Activated gamma-delta T cell treated with anti-CD3 and anti-CD28 coated beads, Interleukin-2, amount 50 U/mL, for 16 hours (primary cell): ENCODE measurements around the gene DISP2.

ENCODE experiments used
- DNase-seq: peaks from one replicate; pipeline ENCODE4 v3.0.0-alpha.2; 2020; ENCODE audit warnings: low read depth

Gene DISP2

DNA sequence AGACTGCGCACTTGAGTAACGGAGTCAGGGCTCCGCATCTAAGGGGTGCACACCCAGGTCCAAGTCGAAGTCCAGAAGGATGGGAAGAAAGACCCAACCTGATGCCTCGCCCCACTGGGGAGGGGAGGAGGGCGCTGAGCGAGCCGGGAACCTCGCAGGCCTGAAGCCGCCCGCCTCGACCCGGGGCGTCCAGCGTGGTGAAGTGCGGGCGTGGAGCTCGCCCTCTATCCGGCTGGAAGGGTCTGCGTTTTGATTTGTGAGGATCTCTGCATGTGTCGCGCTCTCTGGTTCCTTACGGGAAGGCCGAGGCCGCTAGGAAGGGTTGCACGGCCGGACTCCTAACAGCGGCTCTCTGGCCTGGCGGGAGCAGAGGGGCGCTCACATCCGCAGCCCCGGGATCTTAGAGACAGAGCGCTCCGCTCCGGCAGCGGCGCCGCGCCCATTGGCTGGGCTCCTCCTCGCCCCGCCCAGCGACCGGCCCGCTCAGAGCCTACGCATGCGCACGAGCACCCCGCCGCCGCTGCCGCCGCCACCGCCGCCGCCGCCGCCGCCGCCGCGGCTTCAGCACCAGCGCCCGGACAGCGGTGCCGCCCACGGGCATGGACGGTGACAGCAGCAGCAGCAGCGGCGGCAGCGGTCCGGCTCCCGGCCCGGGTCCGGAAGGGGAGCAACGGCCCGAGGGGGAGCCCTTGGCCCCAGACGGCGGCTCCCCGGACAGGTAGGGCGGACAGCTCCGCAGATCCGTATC, at the start of gene DISP2:
Gene DISP2, plus strand, starts transcription at position 497 of the 748 bp plus-strand sequence. Its CDS starts 103 bp downstream, at position 600.
- DNase-seq = peak; percentile 76

DNA sequence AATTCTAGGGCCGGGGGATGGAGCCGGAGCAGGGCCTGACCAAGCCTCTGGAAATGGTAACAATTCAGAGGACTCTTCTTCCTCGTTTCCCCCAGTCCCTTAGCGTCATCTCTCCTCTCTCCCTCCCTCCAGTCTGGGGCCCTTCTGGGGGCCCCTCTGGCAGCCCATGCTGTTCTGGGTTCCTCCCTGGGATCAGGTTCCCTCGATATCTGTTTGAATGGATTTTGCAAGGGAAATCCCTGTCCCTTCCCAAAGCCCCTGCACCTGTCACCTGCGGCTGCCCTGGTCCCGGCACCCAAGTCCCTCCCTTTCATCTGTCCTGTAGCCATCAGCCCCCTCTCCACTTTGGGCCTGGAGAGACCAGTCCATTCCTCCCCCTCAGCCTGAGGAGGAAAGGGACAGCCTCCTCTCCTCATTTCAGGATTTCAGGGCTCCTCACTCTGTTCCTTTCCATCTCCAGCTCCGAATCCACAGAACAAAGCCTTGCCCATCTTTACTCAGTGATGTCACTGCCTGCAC, 48.6 kb upstream of the DISP2 start:
- no peak for DNase-seq

DNA sequence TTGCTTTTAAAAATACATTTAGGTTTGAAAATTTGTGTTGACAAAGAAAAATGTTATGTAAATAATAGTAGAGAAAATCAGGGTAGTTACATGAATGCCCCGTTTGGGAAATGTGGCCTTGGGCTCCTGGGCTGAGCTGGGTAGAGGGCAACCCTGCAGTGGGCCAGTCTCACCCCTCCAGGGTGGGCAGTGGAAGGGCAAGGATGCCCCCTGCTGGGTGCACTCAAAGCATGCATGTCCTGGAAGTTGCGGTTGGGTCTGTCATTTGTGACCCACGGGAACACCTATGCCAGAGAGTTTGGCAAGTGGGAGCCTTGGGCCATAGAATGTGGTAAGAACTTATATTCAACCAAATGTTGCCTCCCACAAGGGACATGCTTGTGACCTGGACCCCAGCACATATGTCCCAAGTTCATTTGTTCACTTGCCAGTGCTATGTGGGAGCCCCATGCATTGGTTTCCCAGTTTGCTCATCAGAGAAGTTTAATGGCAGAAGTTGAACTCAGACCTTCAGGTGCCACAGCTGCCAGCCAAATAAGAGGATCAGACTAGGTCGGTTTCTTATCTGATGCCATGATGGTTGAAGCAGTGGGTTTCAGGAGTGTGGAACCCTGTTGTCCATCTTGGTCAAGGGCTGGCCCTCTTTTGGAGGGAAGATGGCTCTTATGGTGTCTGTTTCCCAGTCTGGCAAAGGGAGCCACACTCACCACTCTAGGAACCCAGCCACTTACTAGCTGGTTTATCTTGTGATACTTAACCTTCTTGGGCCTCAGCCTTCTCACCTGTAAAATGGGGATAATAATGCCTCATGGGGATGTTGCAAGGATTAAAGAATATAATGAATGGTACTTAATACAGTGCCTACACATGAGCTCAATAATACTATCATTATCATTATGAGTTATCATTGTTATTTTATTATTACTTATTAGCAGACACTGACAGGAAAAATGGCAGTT, 47.7 kb upstream of the DISP2 start:
- DNase-seq = no peak

DNA sequence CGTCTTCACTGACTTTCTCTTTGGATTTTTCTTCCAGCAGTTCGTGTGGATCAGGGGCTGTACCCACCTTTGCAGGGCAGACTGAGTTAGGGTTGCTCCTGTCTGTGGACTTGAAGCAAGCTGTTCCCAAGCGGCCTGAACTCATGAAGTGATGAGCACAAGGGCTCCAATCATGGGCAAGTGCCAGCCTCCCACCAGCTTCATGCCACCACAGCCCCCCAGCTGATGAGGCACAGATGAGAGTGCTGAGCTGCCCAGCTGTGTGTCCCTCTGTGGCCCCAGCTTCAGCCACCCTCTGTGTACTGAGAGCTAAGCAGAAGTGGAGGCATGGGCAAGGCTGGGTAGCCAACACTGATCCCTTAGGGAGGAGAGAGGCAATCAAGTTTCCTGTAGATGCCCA, 47.0 kb upstream of the DISP2 start:
- no peak for DNase-seq

DNA sequence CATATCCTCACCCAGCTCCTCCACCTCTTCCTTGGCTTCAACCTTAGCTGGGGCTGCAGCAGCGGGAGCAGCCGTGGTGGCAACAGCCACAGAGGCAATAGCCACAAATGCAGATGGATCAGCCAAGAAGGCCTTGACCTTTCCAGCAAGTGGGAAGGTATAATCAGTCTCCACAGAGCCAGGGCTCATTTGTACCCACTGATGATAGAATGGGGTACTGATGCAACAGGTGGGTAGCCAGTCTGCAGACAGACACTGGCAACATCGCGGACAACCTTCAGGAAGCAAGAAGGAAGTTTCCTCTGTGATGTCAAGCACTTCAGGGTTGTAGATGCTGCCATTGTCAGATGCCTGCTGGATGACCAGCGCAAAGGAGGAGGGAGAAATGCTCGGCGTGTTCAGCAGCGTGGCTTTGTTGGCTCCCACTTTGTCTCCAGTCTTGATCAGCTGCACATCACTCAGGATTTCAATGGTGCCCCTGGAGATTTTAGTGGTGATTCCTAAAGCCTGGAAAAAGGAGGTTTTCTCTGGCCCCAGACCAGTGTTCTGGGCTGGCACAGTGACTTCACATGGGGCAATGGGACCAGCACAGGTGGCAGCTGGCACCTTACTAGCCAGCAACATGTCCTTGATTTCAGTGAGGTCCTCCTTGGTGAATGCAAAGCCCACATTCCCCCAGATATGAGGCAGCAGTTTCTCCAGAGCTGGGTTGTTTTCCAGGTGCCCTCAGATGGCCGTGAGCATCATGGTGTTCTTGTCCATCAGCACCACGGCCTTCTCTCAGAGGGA, 45.5 kb upstream of the DISP2 start:
- DNase-seq = no peak

DNA sequence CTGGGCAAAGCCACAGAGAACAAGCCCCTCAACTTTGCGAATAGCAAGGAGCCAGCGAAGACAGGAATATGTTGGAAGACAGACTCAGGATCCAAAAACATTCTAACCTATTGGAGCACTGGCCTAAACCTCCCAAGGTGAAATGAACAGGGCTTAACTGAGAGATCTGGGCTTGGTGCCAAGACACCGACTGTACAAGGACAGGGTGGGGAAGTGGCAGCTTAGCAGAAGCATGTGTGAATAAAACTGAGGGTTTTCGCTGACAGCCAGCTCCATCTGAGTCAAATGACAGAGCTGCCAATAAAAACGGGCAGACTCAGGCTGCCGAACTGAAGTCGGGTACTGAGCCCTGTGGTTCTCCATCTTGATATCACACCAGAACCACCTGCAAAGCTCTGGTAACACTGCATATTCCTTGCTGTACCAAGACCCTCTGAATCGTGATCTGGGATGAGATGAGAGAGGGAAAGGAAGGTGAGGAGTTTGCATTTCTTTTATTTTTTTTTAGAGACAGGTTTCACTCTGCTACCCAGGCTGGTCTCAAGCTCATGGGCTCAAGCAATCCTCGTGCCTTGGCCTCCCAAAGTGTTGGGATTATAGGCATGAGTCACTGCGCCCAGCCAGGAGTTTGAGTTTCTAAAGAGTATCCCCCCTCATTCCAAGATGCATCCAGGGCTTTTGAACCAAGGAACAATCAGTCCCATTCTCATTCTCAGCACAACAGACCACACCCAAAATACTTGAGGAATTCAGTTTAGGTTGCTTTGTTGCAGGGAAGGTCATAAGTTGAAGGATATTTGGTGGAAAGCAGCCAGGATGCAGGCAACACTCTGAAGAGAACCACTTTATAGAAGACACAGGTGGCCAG, 44.3 kb upstream of the DISP2 start:
- no peak for DNase-seq

GRCh38 chr15:40314723-40315276, 43.2 kb upstream of the DISP2 start:
- DNase-seq = no peak

GRCh38 chr15:40316931-40317330, 41.1 kb upstream of the DISP2 start:
- DNase-seq = no peak

DNA sequence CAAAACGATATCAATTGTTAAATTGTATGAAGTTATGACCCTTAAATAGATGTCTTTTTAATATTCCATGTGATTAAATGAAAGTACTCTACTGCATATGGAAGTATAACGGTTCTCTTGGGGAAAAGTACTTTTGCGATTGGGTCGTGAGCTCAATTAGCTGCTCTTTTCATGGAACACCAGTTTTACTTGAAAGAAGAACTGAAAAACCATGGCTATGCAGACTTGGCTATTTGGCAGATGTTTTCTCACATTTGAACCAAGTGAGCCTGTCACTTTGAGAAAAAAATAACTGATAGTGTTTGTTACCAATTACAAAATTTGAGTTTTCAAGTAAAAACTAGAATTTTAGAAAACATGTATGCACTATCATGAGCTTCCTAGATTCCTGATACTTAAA, 40.4 kb upstream of the DISP2 start:
- DNase-seq = no peak

DNA sequence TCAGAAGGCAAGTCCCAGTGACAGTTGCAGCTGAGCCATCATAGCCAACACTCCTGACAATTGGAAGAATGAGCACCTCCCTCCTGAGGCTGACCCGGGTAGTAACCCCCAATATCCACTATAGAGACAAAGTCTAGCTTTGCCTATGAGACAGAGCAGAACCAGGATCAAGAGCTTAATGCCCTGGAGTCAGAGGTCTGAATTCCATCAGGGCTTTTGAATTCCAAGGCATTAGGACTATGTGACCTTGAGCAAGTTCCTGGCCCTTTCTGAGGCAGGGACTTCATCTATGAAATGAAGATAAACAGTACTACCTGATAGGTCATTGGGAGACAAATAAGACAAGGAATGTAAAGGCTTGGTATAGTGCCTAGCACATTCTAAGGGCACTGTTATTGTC, 37.6 kb upstream of the DISP2 start:
- DNase-seq = no peak

DNA sequence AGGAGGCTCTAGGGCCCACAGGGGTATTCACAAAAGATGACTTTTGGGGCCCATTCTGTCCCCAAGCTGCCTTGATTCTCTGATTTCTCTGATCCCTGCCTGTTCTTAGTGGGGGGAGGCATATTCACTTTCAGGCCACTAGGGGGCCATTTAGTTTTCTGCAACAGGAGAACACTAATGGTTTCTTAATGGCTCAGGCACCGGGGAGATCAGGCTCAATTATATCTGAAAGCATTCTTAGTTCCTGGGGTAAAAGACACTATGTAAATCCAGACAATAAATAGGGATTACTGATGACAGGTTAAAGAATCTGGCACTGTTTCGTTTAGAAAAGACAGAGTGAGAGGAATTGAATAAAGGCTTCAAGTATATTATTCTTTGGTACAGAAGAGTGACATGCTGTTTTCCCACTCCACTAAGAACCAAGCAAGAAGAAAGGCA, 37.1 kb upstream of the DISP2 start:
- peak; percentile 46 for DNase-seq

- DNase-seq = no peak
Observed at GRCh38 chr15:40322531-40323238, 35.3 kb upstream of the DISP2 start.

DNA sequence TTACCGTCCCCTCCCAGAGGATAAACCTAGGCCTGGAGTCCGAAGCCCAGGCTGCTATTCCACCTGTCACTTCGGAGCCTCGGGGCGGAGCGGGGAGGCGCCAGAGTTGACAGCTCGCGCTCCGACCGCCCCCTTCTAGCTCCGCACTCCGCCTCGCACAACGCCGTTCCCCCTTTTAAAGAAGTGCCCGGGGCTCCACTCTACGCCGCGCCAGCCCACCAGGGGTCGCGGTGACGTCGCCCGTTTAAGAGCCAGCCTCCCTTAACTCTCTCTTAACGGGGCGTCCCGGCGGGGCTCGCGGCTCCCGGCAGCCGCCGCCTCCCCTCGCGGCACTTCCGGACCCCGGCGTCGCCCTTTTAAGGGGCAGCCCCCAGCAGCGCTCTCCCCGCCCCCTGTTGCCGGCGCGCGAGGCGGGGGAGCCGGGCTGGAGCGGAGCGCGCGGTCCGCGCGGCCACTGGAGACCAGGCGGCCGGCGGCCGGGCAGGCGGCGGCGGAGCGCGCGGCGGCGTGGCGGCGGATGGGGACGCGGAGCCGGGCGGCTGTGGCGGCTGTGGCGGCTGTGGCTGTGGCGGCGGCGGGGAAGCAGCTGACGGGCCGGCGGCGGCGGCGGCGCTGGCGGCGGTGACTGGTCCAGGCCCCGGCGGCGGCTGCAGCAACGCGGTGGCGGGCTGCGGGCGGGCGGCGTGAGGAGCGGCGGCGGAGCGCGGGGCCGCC, 34.6 kb upstream of the DISP2 start, which contains the start of gene INAFM2:
Gene INAFM2, plus strand, starts transcription at position 454 of the 714 bp plus-strand sequence. CDS start 364 bp downstream, outside the sequence.
- peak; percentile 87 for DNase-seq

DNA sequence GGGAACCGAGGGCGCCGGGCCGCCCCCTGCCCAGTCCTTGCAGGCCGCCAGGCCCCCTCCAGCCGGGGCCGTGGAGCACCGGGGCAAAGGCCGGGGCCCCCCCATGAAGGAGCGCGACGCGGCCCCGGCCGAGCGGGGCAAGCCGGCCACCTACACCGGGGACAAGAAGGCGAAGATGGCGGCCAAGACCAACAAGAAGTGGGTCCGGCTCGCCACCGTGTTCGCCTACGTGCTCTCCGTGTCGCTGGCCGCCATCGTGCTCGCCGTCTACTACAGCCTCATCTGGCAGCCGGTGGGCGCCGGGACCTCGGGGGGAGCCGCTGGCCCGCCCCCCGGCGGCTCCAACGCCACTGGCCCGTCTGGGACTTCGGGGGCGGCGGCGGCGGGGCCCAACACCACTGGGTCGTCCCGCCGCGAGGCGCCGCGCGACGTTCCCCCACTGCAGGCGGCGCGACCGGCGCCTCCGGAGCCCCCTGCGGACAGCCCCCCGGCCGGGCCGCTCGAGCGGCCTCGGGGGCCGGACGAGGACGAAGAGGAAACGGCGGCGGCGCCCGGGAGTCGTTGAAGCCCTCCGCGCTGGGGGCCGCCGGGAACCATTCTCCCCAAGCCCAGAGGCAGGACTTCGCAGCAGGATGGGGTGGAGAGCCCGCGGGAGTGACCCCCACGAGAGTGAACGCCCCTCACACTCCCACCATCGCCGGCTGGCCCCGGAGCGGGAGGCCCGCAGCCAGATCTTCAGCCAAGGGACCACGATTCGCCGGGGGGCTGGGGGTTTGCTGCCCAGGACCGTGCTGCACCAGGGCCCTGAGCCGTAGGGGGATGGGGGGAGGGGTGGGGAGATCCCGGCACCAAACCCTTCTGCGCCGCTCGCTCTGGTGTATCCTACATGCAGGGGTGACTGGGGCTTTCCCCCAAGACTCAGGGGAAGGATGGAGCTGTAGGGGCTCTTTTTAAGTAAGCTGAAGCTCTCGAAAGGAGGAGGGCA, 33.8 kb upstream of the DISP2 start:
- DNase-seq = no peak

- DNase-seq = no peak
Observed at GRCh38 chr15:40325188-40325587, 32.8 kb upstream of the DISP2 start.

GRCh38 chr15:40325700-40326099, 32.3 kb upstream of the DISP2 start:
- no peak for DNase-seq

GRCh38 chr15:40327457-40327856, 30.6 kb upstream of the DISP2 start:
- DNase-seq = no peak

DNA sequence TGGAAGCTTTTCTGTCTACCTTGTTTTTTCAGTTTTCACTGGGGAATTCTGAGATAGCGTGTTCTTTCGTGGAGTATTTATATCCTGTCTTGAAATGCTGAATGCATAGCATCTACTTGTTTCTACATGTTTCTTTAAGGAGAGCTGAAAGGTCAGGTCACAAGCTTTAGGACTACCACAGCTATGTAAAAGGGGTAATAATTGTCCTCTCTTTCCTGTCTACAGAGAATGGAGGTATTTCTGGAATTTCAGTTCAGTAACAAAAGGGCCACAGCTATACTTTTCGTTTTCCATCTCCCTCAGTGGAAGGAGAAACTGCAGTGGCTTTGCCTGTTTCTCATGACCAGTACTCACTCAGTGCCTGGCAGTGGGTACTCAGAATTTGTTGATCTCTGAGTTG, 29.8 kb upstream of the DISP2 start:
- no peak for DNase-seq
